ENCODE measurements around the gene ARHGAP15. TPM values are rescaled to one million over a fixed set of nuclear protein-coding genes. Genes with fewer than 3 reads are reported as not detected.

ARHGAP15 gene
- total and polyA plus RNA-seq, 2 donors from 2014 or later, result 5.7 to 23.1 TPM

DNA sequence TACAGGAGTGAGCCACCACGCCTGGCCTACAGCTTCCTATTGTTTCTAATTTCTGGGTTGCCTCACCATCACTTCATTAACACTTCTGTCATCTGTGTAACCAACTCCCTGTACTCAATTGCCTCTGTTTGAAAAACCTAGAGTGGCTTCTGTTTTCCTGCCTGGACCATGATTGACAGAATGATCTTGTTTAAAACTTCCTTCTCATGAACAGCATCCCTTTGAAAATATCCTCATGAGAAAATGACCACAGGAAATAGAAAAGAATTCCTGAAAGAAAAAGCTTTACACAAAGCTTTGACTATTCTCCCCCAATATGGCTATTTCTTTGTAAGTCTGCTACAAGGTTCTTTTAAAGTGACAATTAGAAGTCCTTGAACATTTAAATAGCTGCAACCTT, 672.3 kb downstream of the ARHGAP15 start:
- DNase-seq (no peak), FAIRE-seq (no peak)
- TF ChIP-seq CTCF (IDR thresholded peaks at IDR 0.05; ENCODE audit: borderline replicate concordance, extremely low read depth, insufficient read depth), result no peak
- no peaks in the 10 kb centered on the region for H3K4me1 ChIP-seq (ENCODE audit: control insufficient read depth in 2 of 3, insufficient read depth in 2 of 3, low read depth in 1 of 3, low read length in 3 of 3)
- no peaks in the 10 kb centered on the region for H3K9me3 ChIP-seq (ENCODE audit: control insufficient read depth in 2 of 3, insufficient read depth in 1 of 3, low read length in 3 of 3)
- intact Hi-C loops (cut with DNase I), result no loop called here
- no peaks in the 10 kb centered on the region for H3K36me3 ChIP-seq (ENCODE audit: control insufficient read depth in 2 of 3, insufficient read depth in 3 of 3, low read length in 3 of 3)
- no peak overlapping the region for H3K27ac ChIP-seq (ENCODE audit: low read depth in 2 of 2, low read length in 2 of 2)
- H3K4me3 ChIP-seq (ENCODE audit: low read length in 3 of 3), result no peak overlapping the region
- no peaks in the 10 kb centered on the region for H3K27me3 ChIP-seq (ENCODE audit: control insufficient read depth, insufficient read depth, low read length)
- H3K9ac ChIP-seq (ENCODE audit: low read length in 3 of 3), result no peak overlapping the region

DNA sequence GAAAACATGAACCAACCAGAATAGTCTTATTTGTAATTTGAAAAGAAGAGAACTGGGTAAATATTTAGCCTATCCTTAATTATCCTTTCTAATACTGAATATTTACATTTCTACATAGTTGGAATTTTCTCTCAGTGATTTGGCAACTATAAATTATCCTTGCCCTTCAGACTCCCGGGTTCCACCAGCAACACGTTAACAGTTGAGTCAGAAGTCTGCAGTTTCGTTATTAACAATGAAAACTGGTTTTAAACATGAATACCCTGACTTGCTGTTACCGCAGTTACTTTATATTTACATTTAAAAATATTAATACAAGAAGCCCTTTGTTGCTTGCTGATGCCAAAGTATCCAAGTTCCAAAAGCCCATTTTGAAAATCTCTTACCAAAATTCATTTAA, 673.0 kb downstream of the ARHGAP15 start:
- H3K9me3 ChIP-seq (ENCODE audit: control insufficient read depth in 2 of 3, insufficient read depth in 1 of 3, low read length in 3 of 3), result no peaks in the 10 kb centered on the region
- FAIRE-seq (no peak), DNase-seq (no peak)
- no peak overlapping the region for H3K4me3 ChIP-seq (ENCODE audit: low read length in 3 of 3)
- no peaks in the 10 kb centered on the region for H3K36me3 ChIP-seq (ENCODE audit: control insufficient read depth in 2 of 3, insufficient read depth in 3 of 3, low read length in 3 of 3)
- H3K9ac ChIP-seq (ENCODE audit: low read length in 3 of 3), result no peak overlapping the region
- H3K4me1 ChIP-seq (ENCODE audit: control insufficient read depth in 2 of 3, insufficient read depth in 2 of 3, low read depth in 1 of 3, low read length in 3 of 3), result no peaks in the 10 kb centered on the region
- TF ChIP-seq CTCF (IDR thresholded peaks at IDR 0.05; ENCODE audit: borderline replicate concordance, extremely low read depth, insufficient read depth), result no peak
- intact Hi-C loops (cut with DNase I), result no loop called here
- no peaks in the 10 kb centered on the region for H3K27me3 ChIP-seq (ENCODE audit: control insufficient read depth, insufficient read depth, low read length)
- no peak overlapping the region for H3K27ac ChIP-seq (ENCODE audit: low read depth in 2 of 2, low read length in 2 of 2)

GRCh38 chr2:143802871-143803650, 673.8 kb downstream of the ARHGAP15 start:
- no peaks in the 10 kb centered on the region for H3K4me1 ChIP-seq (ENCODE audit: control insufficient read depth in 2 of 3, insufficient read depth in 2 of 3, low read depth in 1 of 3, low read length in 3 of 3)
- H3K9me3 ChIP-seq (ENCODE audit: control insufficient read depth in 2 of 3, insufficient read depth in 1 of 3, low read length in 3 of 3), result no peaks in the 10 kb centered on the region
- H3K27me3 ChIP-seq (ENCODE audit: control insufficient read depth, insufficient read depth, low read length), result no peaks in the 10 kb centered on the region
- DNase-seq, result no peak
- H3K4me3 ChIP-seq (ENCODE audit: low read length in 3 of 3), result no peak overlapping the region
- no peaks in the 10 kb centered on the region for H3K36me3 ChIP-seq (ENCODE audit: control insufficient read depth in 2 of 3, insufficient read depth in 3 of 3, low read length in 3 of 3)
- intact Hi-C loops (cut with DNase I), result no loop called here
- no peak overlapping the region for H3K27ac ChIP-seq (ENCODE audit: low read depth in 2 of 2, low read length in 2 of 2)
- H3K9ac ChIP-seq (ENCODE audit: low read length in 3 of 3), result no peak overlapping the region
- TF ChIP-seq CTCF (IDR thresholded peaks at IDR 0.05; ENCODE audit: borderline replicate concordance, extremely low read depth, insufficient read depth), result no peak
- no peak for FAIRE-seq

All from kidney (tissue), 14 donors.